Mucosa of stomach (tissue), 1 donor: Measurements from ENCODE around the gene RAB11A.

ENCODE experiments used
- H3K27me3 ChIP-seq: one replicate; pipeline ENCODE4 v1.7.0; 2013; ENCODE audit warnings: mild to moderate bottlenecking, low read length; ENCODE audit not compliant: control insufficient read depth, insufficient read depth
- H3K36me3 ChIP-seq: one replicate; pipeline ENCODE4 v1.7.0; 2013; ENCODE audit warnings: low read length; ENCODE audit not compliant: control insufficient read depth, insufficient read depth
- H3K4me1 ChIP-seq: one replicate; pipeline ENCODE4 v1.7.0; 2013; ENCODE audit warnings: mild to moderate bottlenecking, low read length; ENCODE audit not compliant: control insufficient read depth, insufficient read depth
- H3K4me3 ChIP-seq: one replicate; pipeline ENCODE4 v1.7.0; 2013; ENCODE audit warnings: low read length
- H3K9ac ChIP-seq: one replicate; pipeline ENCODE4 v1.7.0; 2013; ENCODE audit warnings: mild to moderate bottlenecking, low read length, moderate library complexity
- H3K9me3 ChIP-seq: one replicate; pipeline ENCODE4 v1.7.0; 2013; ENCODE audit warnings: mild to moderate bottlenecking, low read length, moderate library complexity; ENCODE audit not compliant: control insufficient read depth
- donor health status: Pancreatic carcinoma.

RAB11A gene

DNA sequence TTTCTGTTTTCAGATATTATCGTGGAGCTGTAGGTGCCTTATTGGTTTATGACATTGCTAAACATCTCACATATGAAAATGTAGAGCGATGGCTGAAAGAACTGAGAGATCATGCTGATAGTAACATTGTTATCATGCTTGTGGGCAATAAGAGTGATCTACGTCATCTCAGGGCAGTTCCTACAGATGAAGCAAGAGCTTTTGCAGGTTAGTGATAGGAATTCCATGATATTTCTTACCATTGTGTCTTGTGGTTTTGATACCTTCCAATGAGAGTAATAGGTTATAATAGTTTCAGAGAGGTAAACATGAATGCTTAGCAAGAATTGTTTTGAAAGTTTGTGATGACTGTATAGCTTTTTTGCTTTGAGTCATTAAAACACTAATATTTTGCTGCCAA is 8.5 kb downstream of the RAB11A start:
- no peaks in the 10 kb centered on the region for H3K9me3 ChIP-seq
- no peaks in the 10 kb centered on the region for H3K27me3 ChIP-seq
- peaks cover 9% of the 10 kb centered on the region for H3K4me1 ChIP-seq
- peaks cover 7% of the 10 kb centered on the region for H3K36me3 ChIP-seq
- no peak overlapping the region for H3K9ac ChIP-seq
- H3K4me3 ChIP-seq, result no peak overlapping the region

GRCh38 chr15:65881766-65882434 is 12.6 kb downstream of the RAB11A start:
- H3K4me1 ChIP-seq, result peaks cover 22% of the 10 kb centered on the region
- no peak overlapping the region for H3K4me3 ChIP-seq
- H3K9ac ChIP-seq, result no peak overlapping the region
- H3K9me3 ChIP-seq, result no peaks in the 10 kb centered on the region
- no peaks in the 10 kb centered on the region for H3K27me3 ChIP-seq
- peaks cover 7% of the 10 kb centered on the region for H3K36me3 ChIP-seq

- Histone ChIP-seq H3K27me3 (no peaks in the 10 kb centered on the region), H3K36me3 (no peaks in the 10 kb centered on the region), H3K9me3 (no peaks in the 10 kb centered on the region), H3K4me1 (peaks cover 22% of the 10 kb centered on the region), H3K4me3 (no peak overlapping the region), H3K9ac (no peak overlapping the region)
Observed at GRCh38 chr15:65883571-65883970, 14.3 kb downstream of the RAB11A start.

DNA sequence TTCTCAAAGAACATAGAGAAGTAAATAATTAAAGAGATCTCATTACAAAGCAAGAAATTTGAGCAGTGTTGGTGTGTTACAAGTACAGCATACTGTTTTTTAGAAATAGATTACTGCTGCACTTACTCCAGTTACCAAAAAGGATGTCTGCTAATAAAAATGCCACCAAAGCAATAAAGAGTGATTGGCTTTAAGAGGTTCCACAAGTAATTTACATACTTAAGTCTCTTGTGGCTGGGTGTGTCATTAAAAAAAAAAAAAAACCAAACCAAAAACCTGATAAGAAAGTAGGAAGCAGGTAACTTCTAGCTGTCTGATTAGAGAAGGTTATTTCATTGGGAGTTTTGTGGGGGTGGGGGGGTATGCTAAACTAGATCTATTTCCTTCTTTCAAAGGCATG is 15.2 kb downstream of the RAB11A start:
- peaks cover 22% of the 10 kb centered on the region for H3K4me1 ChIP-seq
- no peaks in the 10 kb centered on the region for H3K27me3 ChIP-seq
- H3K9me3 ChIP-seq, result no peaks in the 10 kb centered on the region
- no peak overlapping the region for H3K9ac ChIP-seq
- no peak overlapping the region for H3K4me3 ChIP-seq
- no peaks in the 10 kb centered on the region for H3K36me3 ChIP-seq

DNA sequence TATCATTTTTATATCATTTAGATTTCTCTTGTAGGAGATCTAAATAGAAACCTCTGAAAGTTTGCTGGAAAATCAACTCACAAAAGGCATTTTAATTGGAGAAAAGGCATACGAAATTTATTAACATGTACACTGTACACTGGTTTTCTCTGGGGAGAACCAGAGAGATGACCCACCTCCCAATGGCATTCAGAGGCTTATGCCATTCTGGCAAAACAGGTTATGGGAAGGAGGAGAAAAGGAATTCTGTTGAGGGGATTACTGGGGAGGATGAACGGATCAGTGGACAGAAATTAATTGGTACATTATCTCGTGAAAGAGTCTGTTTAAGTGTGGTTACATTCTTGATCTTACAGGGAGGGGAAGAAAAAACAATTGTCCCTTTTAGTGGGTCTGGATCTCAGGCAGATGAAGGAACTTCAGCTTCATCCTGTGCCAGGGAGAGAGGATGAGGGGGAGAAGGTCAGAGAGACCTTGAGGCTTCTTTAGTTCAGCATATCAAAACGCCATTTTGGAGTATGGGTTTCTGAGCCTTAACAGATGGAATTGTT is 16.5 kb downstream of the RAB11A start:
- no peaks in the 10 kb centered on the region for H3K27me3 ChIP-seq
- no peak overlapping the region for H3K4me3 ChIP-seq
- no peak overlapping the region for H3K9ac ChIP-seq
- peaks cover 22% of the 10 kb centered on the region for H3K4me1 ChIP-seq
- no peaks in the 10 kb centered on the region for H3K9me3 ChIP-seq
- no peaks in the 10 kb centered on the region for H3K36me3 ChIP-seq

GRCh38 chr15:65887565-65887964 is 18.3 kb downstream of the RAB11A start:
- Histone ChIP-seq H3K36me3 (no peaks in the 10 kb centered on the region), H3K9ac (no peak overlapping the region), H3K4me1 (peaks cover 16% of the 10 kb centered on the region), H3K27me3 (no peaks in the 10 kb centered on the region), H3K9me3 (no peaks in the 10 kb centered on the region), H3K4me3 (no peak overlapping the region)

GRCh38 chr15:65888981-65889380 is 19.7 kb downstream of the RAB11A start:
- Histone ChIP-seq H3K9me3 (no peaks in the 10 kb centered on the region), H3K4me3 (no peak overlapping the region), H3K9ac (no peak overlapping the region), H3K4me1 (peaks cover 8% of the 10 kb centered on the region), H3K27me3 (no peaks in the 10 kb centered on the region), H3K36me3 (no peaks in the 10 kb centered on the region)

- Histone ChIP-seq H3K36me3 (no peaks in the 10 kb centered on the region), H3K4me3 (no peak overlapping the region), H3K9me3 (no peaks in the 10 kb centered on the region), H3K27me3 (no peaks in the 10 kb centered on the region), H3K9ac (no peak overlapping the region), H3K4me1 (no peaks in the 10 kb centered on the region)
Observed at GRCh38 chr15:65893060-65893459, 23.8 kb downstream of the RAB11A start.

- no peak overlapping the region for H3K4me3 ChIP-seq
- no peak overlapping the region for H3K9ac ChIP-seq
- no peaks in the 10 kb centered on the region for H3K4me1 ChIP-seq
- H3K36me3 ChIP-seq, result peaks cover 4% of the 10 kb centered on the region
- H3K9me3 ChIP-seq, result no peaks in the 10 kb centered on the region
- H3K27me3 ChIP-seq, result no peaks in the 10 kb centered on the region
Observed at GRCh38 chr15:65896236-65896635, 26.9 kb downstream of the RAB11A start.

DNA sequence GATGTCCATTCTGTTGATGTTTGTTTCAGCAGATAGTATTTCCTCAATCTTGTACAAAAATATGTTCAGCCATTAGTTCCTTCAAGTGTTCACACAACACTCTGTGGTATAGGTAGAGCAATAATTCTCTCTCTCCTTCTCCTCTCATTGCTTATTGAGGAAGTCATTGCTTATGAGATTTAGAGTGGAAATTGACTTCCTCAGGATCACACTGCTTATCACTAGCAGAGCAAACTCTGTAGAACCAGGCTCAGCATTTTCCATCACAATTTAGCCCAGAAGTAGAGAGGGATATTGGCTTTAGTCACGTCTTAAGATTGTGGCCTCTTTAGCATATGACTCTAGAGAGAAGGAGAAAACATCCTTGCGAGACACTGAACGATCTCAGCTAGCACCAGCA is 31.2 kb downstream of the RAB11A start:
- no peak overlapping the region for H3K4me3 ChIP-seq
- no peaks in the 10 kb centered on the region for H3K27me3 ChIP-seq
- no peaks in the 10 kb centered on the region for H3K9me3 ChIP-seq
- H3K36me3 ChIP-seq, result peaks cover 4% of the 10 kb centered on the region
- peaks cover 14% of the 10 kb centered on the region for H3K4me1 ChIP-seq
- no peak overlapping the region for H3K9ac ChIP-seq

- Histone ChIP-seq H3K9me3 (no peaks in the 10 kb centered on the region), H3K4me3 (no peak overlapping the region), H3K4me1 (peaks cover 14% of the 10 kb centered on the region), H3K27me3 (no peaks in the 10 kb centered on the region), H3K9ac (no peak overlapping the region), H3K36me3 (peaks cover 4% of the 10 kb centered on the region)
Observed at GRCh38 chr15:65901336-65901735, 32.0 kb downstream of the RAB11A start.

GRCh38 chr15:65901836-65902235 is 32.5 kb downstream of the RAB11A start:
- peaks cover 4% of the 10 kb centered on the region for H3K36me3 ChIP-seq
- H3K4me1 ChIP-seq, result peaks cover 14% of the 10 kb centered on the region
- no peaks in the 10 kb centered on the region for H3K27me3 ChIP-seq
- H3K9me3 ChIP-seq, result no peaks in the 10 kb centered on the region
- no peak overlapping the region for H3K4me3 ChIP-seq
- no peak overlapping the region for H3K9ac ChIP-seq

DNA sequence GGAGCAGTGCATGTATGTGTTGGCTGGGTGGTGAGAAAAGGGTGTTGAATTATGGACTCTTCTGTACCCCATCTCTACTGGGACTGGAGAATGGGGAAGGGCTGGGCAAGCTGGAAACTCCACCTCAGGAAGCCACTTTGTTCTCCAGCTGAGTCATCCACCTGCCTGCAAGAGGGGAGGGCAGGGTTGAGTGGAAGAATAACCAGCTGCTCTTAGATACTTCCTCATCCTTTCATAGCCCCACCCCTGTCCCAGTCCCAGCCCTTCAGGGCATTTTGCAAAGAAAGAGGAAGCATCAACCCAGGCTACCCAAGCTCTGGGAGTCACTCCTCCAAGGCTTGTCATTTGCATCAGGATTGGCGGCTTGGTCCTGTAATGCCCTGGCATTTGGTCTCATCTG is 33.1 kb downstream of the RAB11A start:
- Histone ChIP-seq H3K9me3 (no peaks in the 10 kb centered on the region), H3K4me1 (peaks cover 14% of the 10 kb centered on the region), H3K27me3 (no peaks in the 10 kb centered on the region), H3K36me3 (peaks cover 4% of the 10 kb centered on the region), H3K4me3 (no peak overlapping the region), H3K9ac (no peak overlapping the region)
